ENCODE results near the gene SMG6.

GRCh38 chr17:2317796-2318195 is 14.2 kb upstream of the SMG6 start:
- TF ChIP-seq CTCF (IDR thresholded peaks at IDR 0.05; ENCODE audit: low read length) (no peak), EZH2 (IDR thresholded peaks at IDR 0.05; ENCODE audit: borderline replicate concordance, low read length) (no peak)

Measured in OCI-LY1 (cell line).